ENCODE data around the gene ASB1. TPM values are rescaled to one million over a fixed set of nuclear protein-coding genes. Genes with fewer than 3 reads are reported as not detected.
A peak's percentile ranks its signal among the peaks of the same experiment; 100 is the strongest.

Gene ASB1
- total and polyA plus RNA-seq, 5 donors, result 46.0 to 74.8 (median 65.5) TPM

DNA sequence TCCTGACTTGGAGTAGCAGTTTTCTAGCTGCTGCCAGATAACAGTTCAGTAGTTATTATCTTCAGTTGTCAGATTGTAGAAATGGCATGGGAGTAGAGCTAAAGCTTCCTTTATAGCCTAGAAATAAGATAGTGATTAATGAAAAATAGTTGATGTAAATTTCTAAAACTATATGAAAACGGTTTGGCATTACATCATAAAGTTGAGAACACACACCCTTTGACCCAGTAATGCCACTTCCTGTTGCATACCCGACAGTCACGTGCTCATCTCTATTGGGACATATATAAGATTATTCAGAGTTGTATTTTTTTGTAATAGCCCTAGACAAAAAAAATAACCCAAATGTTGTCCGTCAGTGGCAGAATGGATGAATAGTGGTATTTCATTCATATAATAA is 39.4 kb upstream of the ASB1 start:
- Histone ChIP-seq H3K4me3 (ENCODE audit: low read length) (no peak overlapping the region), H3K27ac (ENCODE audit: low read length) (no peak overlapping the region), H3K9me3 (ENCODE audit: control insufficient read depth, low read length) (no peaks in the 10 kb centered on the region), H3K4me1 (ENCODE audit: control insufficient read depth, insufficient read depth, low read length) (peaks cover 2% of the 10 kb centered on the region), H3K27me3 (ENCODE audit: control insufficient read depth, insufficient read depth) (no peaks in the 10 kb centered on the region)
- no peak for DNase-seq
- ATAC-seq, result no peak
- intact Hi-C loops (cut with DNase I), result no loop called here
- 43% methylated on average over 4 of the region's 4 CpGs for WGBS

DNA sequence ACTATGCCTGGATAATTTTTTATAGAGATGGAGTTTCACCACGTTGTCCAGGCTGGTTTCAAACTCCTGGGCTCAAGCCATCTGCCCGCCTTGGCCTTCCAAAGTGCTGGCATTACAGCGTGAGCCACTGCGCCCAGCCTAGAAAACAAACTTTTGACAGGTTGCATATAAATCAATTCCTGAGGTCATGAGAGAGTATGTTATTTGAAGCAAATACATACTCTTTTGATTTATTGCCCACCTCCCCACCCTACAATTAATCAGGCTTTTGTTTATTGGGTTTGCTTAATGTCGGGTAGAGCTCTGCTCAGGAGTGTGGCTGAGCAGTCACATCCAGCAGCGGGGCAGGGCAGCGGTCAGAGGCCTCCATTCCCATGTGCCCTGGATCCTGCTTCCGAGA is 37.9 kb upstream of the ASB1 start:
- H3K4me1 ChIP-seq (ENCODE audit: control insufficient read depth, insufficient read depth, low read length), result peaks cover 2% of the 10 kb centered on the region
- no peaks in the 10 kb centered on the region for H3K27me3 ChIP-seq (ENCODE audit: control insufficient read depth, insufficient read depth)
- ATAC-seq (no peak), DNase-seq (no peak)
- H3K9me3 ChIP-seq (ENCODE audit: control insufficient read depth, low read length), result no peaks in the 10 kb centered on the region
- 89% methylated on average over 8 of the region's 8 CpGs for WGBS
- no peak overlapping the region for H3K27ac ChIP-seq (ENCODE audit: low read length)
- H3K4me3 ChIP-seq (ENCODE audit: low read length), result no peak overlapping the region
- intact Hi-C loops (cut with DNase I), result no loop called here

DNA sequence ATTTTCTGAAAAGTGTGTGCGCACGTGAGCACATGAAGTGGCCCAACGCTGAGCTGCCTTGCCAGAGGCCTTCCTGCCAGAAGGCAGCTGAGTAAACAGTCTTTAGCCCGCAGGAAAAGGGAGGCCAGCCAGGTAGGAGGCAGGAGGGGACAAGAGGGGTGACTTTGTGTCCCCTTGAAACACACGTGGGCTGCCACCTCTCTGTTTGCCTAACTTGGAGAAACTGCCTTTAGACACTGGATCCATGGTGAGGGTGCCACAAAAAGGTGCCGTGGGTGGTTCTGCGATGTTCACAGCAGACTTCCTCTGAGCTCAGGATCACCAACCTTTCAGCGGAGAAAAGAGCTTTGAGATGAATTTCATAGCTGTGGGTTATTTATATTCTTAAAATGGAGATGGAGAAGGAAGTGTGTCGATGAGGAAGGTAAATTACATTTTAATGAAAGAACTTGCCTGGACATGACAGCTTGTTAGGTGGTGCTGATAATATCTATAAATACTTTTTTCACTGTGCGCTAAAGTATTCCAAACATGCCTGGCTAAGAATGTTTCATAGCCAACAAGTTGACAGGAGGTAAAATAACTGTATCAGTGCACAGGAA is 36.6 kb upstream of the ASB1 start:
- Histone ChIP-seq H3K4me1 (ENCODE audit: control insufficient read depth, insufficient read depth, low read length) (peaks cover 2% of the 10 kb centered on the region), H3K27me3 (ENCODE audit: control insufficient read depth, insufficient read depth) (no peaks in the 10 kb centered on the region), H3K4me3 (ENCODE audit: low read length) (no peak overlapping the region), H3K27ac (ENCODE audit: low read length) (peak overlapping the region; percentile 98), H3K9me3 (ENCODE audit: control insufficient read depth, low read length) (no peaks in the 10 kb centered on the region)
- intact Hi-C loops (cut with DNase I), result no loop called here
- WGBS, result 65% methylated on average over 10 of the region's 10 CpGs
- peak; percentile 49 to 61 for ATAC-seq
- no peak for DNase-seq

DNA sequence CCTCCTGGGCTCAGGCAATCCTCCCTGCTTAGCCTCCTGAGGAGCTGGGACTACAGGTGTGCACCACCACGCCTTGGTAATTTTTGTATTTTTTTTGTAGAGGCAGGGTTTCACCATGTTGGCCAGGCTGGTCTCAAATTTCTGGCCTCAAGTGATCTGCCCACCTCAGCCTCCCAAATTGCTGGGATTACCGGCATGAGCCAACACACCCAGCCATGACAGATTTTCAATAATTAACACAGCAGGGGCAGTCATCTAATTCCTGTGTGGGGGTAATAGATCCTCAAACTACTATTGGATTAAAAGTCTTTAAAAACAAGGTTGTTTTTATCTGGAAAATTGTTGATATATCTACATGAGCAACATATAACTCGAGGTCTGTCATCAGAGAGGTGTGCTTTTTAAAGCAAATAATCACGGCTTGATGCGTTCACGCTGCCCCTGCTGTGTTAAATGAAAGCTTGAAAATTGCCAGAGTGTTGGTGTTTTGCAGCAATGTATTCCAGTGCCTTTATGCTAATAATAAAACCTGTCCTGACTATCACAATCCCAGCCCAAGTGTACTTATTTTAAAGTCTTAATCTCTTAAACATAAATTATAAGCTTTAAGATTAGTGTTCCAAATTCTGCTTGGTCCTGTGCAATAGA is 35.6 kb upstream of the ASB1 start:
- intact Hi-C loops (cut with DNase I), result no loop called here
- Histone ChIP-seq H3K9me3 (ENCODE audit: control insufficient read depth, low read length) (no peaks in the 10 kb centered on the region), H3K4me3 (ENCODE audit: low read length) (no peak overlapping the region), H3K4me1 (ENCODE audit: control insufficient read depth, insufficient read depth, low read length) (peaks cover 2% of the 10 kb centered on the region), H3K27ac (ENCODE audit: low read length) (peak overlapping the region; percentile 94), H3K27me3 (ENCODE audit: control insufficient read depth, insufficient read depth) (no peaks in the 10 kb centered on the region)
- ATAC-seq (no peak), DNase-seq (no peak)
- WGBS, result 83% methylated on average over 6 of the region's 6 CpGs

DNA sequence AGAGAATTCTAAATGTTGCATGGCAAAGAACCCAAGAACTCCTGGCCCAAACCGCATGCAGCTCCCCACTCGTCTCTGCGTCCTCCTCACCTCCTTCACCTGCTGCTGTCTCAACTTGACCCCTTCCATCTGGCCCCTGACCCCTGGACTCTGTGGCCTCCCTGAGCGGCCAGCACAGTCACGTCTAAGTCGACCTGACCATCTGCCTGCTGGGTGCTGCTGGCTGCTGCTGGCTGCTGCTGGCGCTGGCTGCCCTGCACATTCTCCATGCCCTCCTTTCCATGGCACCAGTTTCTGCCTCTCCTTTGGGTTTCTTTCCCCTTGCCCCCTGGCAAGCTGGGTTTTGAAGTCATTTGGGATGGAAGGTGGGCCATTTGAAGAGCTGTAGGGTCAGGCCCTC is 30.1 kb upstream of the ASB1 start:
- ATAC-seq (no peak), DNase-seq (no peak)
- Histone ChIP-seq H3K4me3 (ENCODE audit: low read length) (no peak overlapping the region), H3K27me3 (ENCODE audit: control insufficient read depth, insufficient read depth) (no peaks in the 10 kb centered on the region), H3K27ac (ENCODE audit: low read length) (no peak overlapping the region), H3K9me3 (ENCODE audit: control insufficient read depth, low read length) (no peaks in the 10 kb centered on the region), H3K4me1 (ENCODE audit: control insufficient read depth, insufficient read depth, low read length) (no peaks in the 10 kb centered on the region)
- intact Hi-C loops (cut with DNase I), result no loop called here
- 95% methylated on average over 7 of the region's 7 CpGs for WGBS

DNA sequence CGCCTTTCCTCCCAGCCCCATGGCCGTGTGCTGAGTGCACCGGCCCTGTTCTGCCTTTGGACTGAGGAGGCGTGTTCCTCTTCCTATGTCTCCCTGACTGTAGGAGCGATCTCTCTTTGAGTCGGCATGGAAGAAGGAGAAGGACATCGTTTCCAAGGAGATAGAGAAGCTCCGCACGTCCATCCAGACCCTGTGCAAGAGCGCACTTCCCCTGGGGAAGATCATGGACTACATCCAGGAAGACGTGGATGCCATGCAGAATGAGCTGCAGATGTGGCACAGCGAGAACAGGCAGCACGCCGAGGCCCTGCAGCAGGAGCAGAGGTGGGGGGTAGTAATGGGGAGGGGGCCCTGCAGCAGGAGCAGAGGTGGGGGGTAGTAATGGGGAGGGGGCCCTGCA is 29.4 kb upstream of the ASB1 start:
- H3K27ac ChIP-seq (ENCODE audit: low read length), result no peak overlapping the region
- H3K27me3 ChIP-seq (ENCODE audit: control insufficient read depth, insufficient read depth), result no peaks in the 10 kb centered on the region
- H3K4me3 ChIP-seq (ENCODE audit: low read length), result no peak overlapping the region
- WGBS, result 90% methylated on average over 14 of the region's 14 CpGs
- no peaks in the 10 kb centered on the region for H3K4me1 ChIP-seq (ENCODE audit: control insufficient read depth, insufficient read depth, low read length)
- H3K9me3 ChIP-seq (ENCODE audit: control insufficient read depth, low read length), result no peaks in the 10 kb centered on the region
- intact Hi-C loops (cut with DNase I), result no loop called here
- ATAC-seq (no peak), DNase-seq (no peak)

DNA sequence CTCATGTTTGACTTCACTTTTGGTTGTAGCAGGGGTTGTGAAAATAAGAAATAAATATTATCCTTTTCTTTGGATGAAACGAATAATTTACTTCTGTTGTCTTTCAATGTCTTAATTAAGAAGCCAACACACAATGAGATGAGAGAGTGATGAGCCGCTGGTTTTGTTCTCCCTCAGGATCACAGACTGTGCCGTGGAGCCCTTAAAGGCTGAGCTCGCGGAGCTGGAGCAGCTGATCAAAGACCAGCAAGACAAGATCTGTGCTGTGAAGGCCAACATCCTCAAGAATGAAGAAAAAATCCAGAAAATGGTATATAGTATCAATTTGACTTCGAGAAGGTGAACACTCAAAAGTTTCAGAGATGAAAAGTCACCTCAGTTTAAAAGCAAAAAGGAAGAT is 28.1 kb upstream of the ASB1 start:
- WGBS, result 88% methylated on average over 6 of the region's 6 CpGs
- no peak for DNase-seq
- intact Hi-C loops (cut with DNase I), result no loop called here

DNA sequence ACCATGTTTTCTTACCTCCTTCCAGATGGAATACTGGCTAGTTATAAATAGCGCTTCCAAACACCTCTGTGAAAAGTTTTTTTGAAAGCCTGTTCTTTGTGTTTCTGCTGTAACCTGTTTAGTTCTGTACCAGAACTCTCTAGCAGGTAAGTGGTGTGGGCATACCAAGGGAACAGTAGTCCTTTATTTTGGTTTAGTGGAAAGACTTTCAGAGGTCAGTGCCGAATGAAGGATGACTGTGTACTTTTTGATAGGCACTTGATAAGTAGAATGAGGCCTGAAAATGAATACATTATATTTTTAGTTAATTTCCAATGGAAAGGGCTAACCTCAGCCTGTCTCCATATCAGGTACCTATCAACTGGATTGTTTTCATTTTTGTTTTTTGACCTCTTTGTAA is 27.6 kb upstream of the ASB1 start:
- H3K4me1 ChIP-seq (ENCODE audit: control insufficient read depth, insufficient read depth, low read length), result no peaks in the 10 kb centered on the region
- intact Hi-C loops (cut with DNase I), result no loop called here
- WGBS, result 83% methylated on average over 2 of the region's 2 CpGs
- no peak overlapping the region for H3K27ac ChIP-seq (ENCODE audit: low read length)
- no peak overlapping the region for H3K4me3 ChIP-seq (ENCODE audit: low read length)
- H3K27me3 ChIP-seq (ENCODE audit: control insufficient read depth, insufficient read depth), result no peaks in the 10 kb centered on the region
- ATAC-seq (no peak), DNase-seq (no peak)
- H3K9me3 ChIP-seq (ENCODE audit: control insufficient read depth, low read length), result no peaks in the 10 kb centered on the region

More for the DNA sequence above, 28.1 kb upstream of the ASB1 start:
- Histone ChIP-seq H3K4me3 (ENCODE audit: low read length) (no peak overlapping the region), H3K9me3 (ENCODE audit: control insufficient read depth, low read length) (no peaks in the 10 kb centered on the region), H3K27ac (ENCODE audit: low read length) (no peak overlapping the region), H3K4me1 (ENCODE audit: control insufficient read depth, insufficient read depth, low read length) (no peaks in the 10 kb centered on the region), H3K27me3 (ENCODE audit: control insufficient read depth, insufficient read depth) (no peaks in the 10 kb centered on the region)
- ATAC-seq, result no peak

DNA sequence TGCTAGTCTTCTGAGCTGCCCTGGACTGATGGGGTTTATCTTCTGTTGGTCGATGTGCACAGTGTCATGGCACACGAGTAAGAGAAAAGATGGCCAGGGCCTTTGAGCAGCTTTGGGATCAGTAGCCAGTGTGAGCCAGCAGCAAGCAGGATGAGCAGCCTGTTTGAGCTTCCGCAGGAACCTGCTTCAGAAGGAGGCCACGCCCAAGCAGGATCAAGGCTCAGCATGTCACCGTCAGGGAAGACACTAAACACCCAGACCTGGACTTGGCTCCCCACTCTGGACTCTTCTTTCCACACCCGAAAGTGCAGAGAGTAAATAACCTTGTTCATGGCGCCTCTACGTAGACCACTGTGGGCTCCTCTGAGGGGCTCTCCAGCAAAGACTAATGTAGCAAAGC is 25.2 kb upstream of the ASB1 start:
- intact Hi-C loops (cut with DNase I), result no loop called here
- H3K4me3 ChIP-seq (ENCODE audit: low read length), result no peak overlapping the region
- no peaks in the 10 kb centered on the region for H3K9me3 ChIP-seq (ENCODE audit: control insufficient read depth, low read length)
- DNase-seq (no peak), ATAC-seq (no peak)
- whole genome bisulfite sequencing, result 94% methylated on average over 8 of the region's 8 CpGs
- no peak overlapping the region for H3K27ac ChIP-seq (ENCODE audit: low read length)
- H3K27me3 ChIP-seq (ENCODE audit: control insufficient read depth, insufficient read depth), result no peaks in the 10 kb centered on the region
- no peaks in the 10 kb centered on the region for H3K4me1 ChIP-seq (ENCODE audit: control insufficient read depth, insufficient read depth, low read length)

DNA sequence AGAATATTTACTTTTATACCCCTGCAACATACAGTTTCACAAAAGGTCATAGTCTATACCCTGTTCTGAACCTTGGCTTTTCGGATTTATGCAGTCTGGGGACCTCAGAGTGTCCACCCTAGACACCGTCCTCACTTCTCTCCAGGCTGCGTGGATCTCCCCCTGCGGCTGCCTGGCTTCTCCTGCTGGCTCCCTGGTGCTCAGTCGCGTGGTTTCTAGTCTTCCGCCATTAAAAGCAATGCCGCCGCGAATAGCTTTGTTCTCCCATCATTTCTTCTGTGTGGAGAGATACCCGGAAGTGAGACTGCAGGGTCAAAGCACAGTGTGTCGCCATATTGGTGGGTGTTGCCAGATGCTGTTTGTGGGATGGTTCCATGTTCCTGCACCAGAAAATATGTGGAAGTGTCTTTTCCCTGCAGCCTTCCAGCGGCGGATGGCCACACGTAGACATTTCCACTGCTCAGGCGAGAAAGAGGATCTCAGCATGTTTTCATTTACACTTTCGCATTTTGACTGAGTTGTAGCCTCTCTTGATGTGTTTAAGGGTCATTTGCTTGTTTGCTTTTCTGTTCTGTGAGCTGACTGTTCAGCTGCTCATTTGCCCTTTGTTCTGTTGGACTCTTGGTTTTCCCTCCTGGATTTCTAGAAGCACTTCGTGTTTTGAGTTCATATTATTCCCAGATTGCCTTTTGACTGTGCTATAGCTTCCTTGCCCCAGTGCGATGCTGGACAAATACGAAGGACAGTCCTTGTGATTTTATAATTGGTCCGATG is 22.9 kb upstream of the ASB1 start:
- Histone ChIP-seq H3K9me3 (ENCODE audit: control insufficient read depth, low read length) (no peaks in the 10 kb centered on the region), H3K27ac (ENCODE audit: low read length) (no peak overlapping the region), H3K27me3 (ENCODE audit: control insufficient read depth, insufficient read depth) (no peaks in the 10 kb centered on the region), H3K4me3 (ENCODE audit: low read length) (no peak overlapping the region), H3K4me1 (ENCODE audit: control insufficient read depth, insufficient read depth, low read length) (no peaks in the 10 kb centered on the region)
- no peak for DNase-seq
- ATAC-seq, result no peak
- 95% methylated on average over 21 of the region's 21 CpGs for WGBS
- intact Hi-C loops (cut with DNase I), result no loop called here

DNA sequence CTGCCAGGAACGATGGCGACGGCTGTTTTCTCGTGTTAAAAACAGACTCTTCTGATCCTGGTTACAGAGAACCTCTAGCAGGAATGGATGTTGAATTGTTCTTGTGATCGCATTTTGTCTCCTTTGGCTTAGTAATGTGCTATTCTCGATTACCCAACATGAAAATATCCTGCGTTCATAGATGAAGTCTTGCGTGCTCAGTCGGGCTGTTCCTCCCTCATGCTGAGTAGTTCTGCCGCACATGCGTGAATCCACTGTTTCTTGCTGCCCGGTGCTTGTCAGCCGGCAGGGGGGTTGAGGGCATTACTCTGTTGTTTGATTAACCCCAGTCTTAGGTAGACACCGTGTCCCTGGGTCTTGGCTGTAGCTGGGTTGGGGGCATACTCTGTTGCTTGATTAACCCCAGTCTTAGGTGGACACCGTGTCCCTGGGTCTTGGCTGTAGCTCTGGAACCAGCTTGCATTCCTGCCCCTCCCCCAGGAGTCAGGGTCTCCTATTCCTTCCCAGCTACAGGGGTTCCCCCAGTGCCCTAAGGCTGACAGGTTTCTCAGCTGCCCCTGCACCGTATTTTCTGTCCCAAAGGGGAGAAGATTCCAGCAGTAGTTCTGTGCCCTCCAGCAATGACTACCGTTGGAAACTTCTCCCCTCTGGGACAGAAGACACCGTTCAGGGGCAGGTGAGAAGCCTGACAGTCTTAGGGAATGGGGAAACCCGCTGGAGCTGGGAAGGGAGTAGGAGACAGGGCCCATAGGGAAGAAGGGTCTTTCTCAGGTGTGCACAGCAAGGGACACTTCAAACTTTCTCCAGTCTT is 22.1 kb upstream of the ASB1 start:
- intact Hi-C loops (cut with DNase I), result no loop called here
- Histone ChIP-seq H3K27me3 (ENCODE audit: control insufficient read depth, insufficient read depth) (no peaks in the 10 kb centered on the region), H3K27ac (ENCODE audit: low read length) (no peak overlapping the region), H3K9me3 (ENCODE audit: control insufficient read depth, low read length) (no peaks in the 10 kb centered on the region), H3K4me1 (ENCODE audit: control insufficient read depth, insufficient read depth, low read length) (no peaks in the 10 kb centered on the region), H3K4me3 (ENCODE audit: low read length) (no peak overlapping the region)
- DNase-seq (no peak), ATAC-seq (no peak)
- WGBS, result 92% methylated on average over 19 of the region's 19 CpGs

Measured in right cardiac atrium (tissue), 5 donors.